CMK (cell line): ENCODE measurements around the gene HEXIM1.

ENCODE experiments used
- DNase-seq: peaks from one replicate; pipeline ENCODE4 v3.0.0-alpha.2; 2010; ENCODE audit warnings: low read depth

HEXIM1 gene

GRCh38 chr17:45146890-45147580, 1.2 kb upstream of the HEXIM1 start:
- no peak for DNase-seq

GRCh38 chr17:45147581-45148182, 593 bp upstream of the HEXIM1 start:
- peak; percentile 90 for DNase-seq

GRCh38 chr17:45149037-45149668, 878 bp downstream of the HEXIM1 start:
- DNase-seq = no peak

GRCh38 chr17:45149669-45150664, 1.7 kb downstream of the HEXIM1 start:
- no peak for DNase-seq

GRCh38 chr17:45150911-45151809, 2.9 kb downstream of the HEXIM1 start:
- DNase-seq = no peak

GRCh38 chr17:45155029-45155428, 6.8 kb downstream of the HEXIM1 start:
- no peak for DNase-seq

- no peak for DNase-seq
Observed at GRCh38 chr17:45155483-45155882, 7.2 kb downstream of the HEXIM1 start.

- no peak for DNase-seq
Observed at GRCh38 chr17:45156242-45156641, 8.0 kb downstream of the HEXIM1 start.

GRCh38 chr17:45160447-45161287, 12.4 kb downstream of the HEXIM1 start:
- peak; percentile 76 for DNase-seq

GRCh38 chr17:45161288-45162024, 13.2 kb downstream of the HEXIM1 start, which contains the start of gene HEXIM2:
Gene HEXIM2, plus strand, starts transcription at chr17:45161875. Its CDS starts 919 bp downstream, at chr17:45162794.
- peak; percentile 99 for DNase-seq

GRCh38 chr17:45162025-45162687, 13.9 kb downstream of the HEXIM1 start:
- DNase-seq = no peak

GRCh38 chr17:45164734-45165269, 16.5 kb downstream of the HEXIM1 start:
- no peak for DNase-seq

GRCh38 chr17:45168991-45169752, 20.9 kb downstream of the HEXIM1 start:
- DNase-seq = no peak

- DNase-seq = no peak
Observed at GRCh38 chr17:45170280-45170930, 22.1 kb downstream of the HEXIM1 start.

GRCh38 chr17:45170931-45171337, 22.7 kb downstream of the HEXIM1 start:
- no peak for DNase-seq

- no peak for DNase-seq
Observed at GRCh38 chr17:45171338-45172231, 23.3 kb downstream of the HEXIM1 start.
